Neural cell (in vitro differentiated cells): Measurements from ENCODE around the gene TFPT.

Experiments used
- CTCF ChIP-seq: fragments of 450-650 bp; IDR thresholded peaks from 2 replicates; pipeline ENCODE4 v1.5.1; 2014; ENCODE audit warnings: antibody characterized with exemption, mild to moderate bottlenecking, moderate library complexity; ENCODE audit not compliant: poor library complexity, severe bottlenecking
- EP300 ChIP-seq: fragments of 450-650 bp; conservative IDR thresholded peaks from 2 replicates; pipeline ENCODE4 v1.6.1; 2014; ENCODE audit warnings: antibody characterized with exemption, mild to moderate bottlenecking, moderate library complexity; ENCODE audit not compliant: poor library complexity, severe bottlenecking
- RAD21 ChIP-seq: fragments of 450-650 bp; conservative IDR thresholded peaks from 2 replicates; pipeline ENCODE4 v1.6.1; 2014; ENCODE audit warnings: antibody characterized with exemption, mild to moderate bottlenecking, moderate library complexity

GRCh38 chr19:54096617-54097106 is 18.8 kb downstream of the TFPT start:
- TF ChIP-seq CTCF (no peak), RAD21 (no peak), EP300 (no peak)
